SK-N-SH treated with all-trans-retinoic acid at 6 μM for 48 hours (cell line): Measurements from ENCODE around the gene SELENOM.

Experiments used
- ARNTL ChIP-seq: fragments of 450-650 bp; formaldehyde crosslinking; IDR thresholded peaks from 2 replicates; pipeline ENCODE4 v1.5.0; 2020; ENCODE audit warnings: low read depth, mild to moderate bottlenecking, moderate library complexity, borderline replicate concordance
- BACH2 ChIP-seq: fragments of 250-450 bp; sonication (Bioruptor Pico); IDR thresholded peaks from 2 replicates; pipeline ENCODE4 v1.9.0; 2021; ENCODE audit warnings: mild to moderate bottlenecking, borderline replicate concordance
- PPARA ChIP-seq: fragments of 250-450 bp; sonication (Bioruptor Pico); IDR thresholded peaks from 2 replicates; pipeline ENCODE4 v1.5.0; 2020; ENCODE audit warnings: mild to moderate bottlenecking, borderline replicate concordance
- RARB ChIP-seq: fragments of 250-450 bp; sonication (Bioruptor Pico); IDR thresholded peaks from 2 replicates; pipeline ENCODE4 v1.8.0; 2021; ENCODE audit warnings: mild to moderate bottlenecking, moderate library complexity
- TOX ChIP-seq: fragments of 250-450 bp; sonication (Bioruptor Pico); IDR thresholded peaks from 2 replicates; pipeline ENCODE4 v1.8.0; 2021; ENCODE audit warnings: mild to moderate bottlenecking, moderate library complexity, borderline replicate concordance
- ZFP3 ChIP-seq: fragments of 250-450 bp; sonication (Bioruptor Pico); IDR thresholded peaks from 2 replicates; pipeline ENCODE4 v1.5.0; 2020; ENCODE audit warnings: mild to moderate bottlenecking, moderate library complexity
- ZNF8 ChIP-seq: fragments of 450-650 bp; formaldehyde crosslinking; IDR thresholded peaks from 2 replicates; pipeline ENCODE4 v1.5.0; 2020; ENCODE audit warnings: mild to moderate bottlenecking, moderate library complexity
- TF ChIP-seq, protein P1 (sequence below): fragments of 250-450 bp; sonication (Bioruptor Pico); IDR thresholded peaks from 2 replicates; pipeline ENCODE4 v1.8.0; 2020; ENCODE audit warnings: mild to moderate bottlenecking, moderate library complexity, borderline replicate concordance
- TF ChIP-seq, protein P2 (sequence below): fragments of 250-450 bp; sonication (Bioruptor Pico); IDR thresholded peaks from 2 replicates; pipeline ENCODE4 v1.5.1; 2020; ENCODE audit warnings: low read depth, mild to moderate bottlenecking, moderate library complexity

DNA sequence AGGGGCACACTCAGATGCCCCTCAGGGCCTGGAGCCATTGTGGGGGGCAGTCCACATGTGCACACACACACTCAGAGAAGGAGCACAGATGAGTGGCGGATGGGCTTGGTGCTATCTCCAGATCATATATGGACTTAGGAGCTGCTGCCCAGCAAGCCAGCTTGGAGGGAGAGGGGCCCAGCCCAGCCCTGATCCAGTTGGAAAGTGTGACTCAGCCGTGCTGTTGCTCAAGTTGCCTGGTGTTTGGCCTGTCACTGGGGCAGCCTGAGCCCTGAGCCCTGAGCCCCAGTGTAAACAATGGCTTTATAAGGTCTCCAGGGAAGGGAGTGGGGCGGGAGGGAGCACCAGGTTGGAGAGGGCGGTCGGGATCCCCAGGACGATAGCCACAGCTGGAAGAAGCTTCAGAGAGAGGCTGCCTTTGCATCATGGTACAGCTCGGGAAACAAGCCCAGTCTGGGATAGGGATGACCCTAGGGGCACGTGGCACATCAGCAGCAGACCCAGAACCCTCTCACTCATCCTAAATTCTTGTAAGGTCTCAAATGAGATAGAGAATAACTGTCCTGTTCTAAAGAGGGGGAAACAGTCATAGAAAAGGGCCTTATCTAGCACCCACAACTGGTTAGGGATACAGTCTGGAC lies 4.8 kb downstream of the SELENOM start:
- TF ChIP-seq ZNF8 (CRISPR knock-in tag), result no peak
- TF ChIP-seq, protein P1, sequence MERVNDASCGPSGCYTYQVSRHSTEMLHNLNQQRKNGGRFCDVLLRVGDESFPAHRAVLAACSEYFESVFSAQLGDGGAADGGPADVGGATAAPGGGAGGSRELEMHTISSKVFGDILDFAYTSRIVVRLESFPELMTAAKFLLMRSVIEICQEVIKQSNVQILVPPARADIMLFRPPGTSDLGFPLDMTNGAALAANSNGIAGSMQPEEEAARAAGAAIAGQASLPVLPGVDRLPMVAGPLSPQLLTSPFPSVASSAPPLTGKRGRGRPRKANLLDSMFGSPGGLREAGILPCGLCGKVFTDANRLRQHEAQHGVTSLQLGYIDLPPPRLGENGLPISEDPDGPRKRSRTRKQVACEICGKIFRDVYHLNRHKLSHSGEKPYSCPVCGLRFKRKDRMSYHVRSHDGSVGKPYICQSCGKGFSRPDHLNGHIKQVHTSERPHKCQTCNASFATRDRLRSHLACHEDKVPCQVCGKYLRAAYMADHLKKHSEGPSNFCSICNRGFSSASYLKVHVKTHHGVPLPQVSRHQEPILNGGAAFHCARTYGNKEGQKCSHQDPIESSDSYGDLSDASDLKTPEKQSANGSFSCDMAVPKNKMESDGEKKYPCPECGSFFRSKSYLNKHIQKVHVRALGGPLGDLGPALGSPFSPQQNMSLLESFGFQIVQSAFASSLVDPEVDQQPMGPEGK (CRISPR knock-in tag), result no peak
- TF ChIP-seq, protein P2, sequence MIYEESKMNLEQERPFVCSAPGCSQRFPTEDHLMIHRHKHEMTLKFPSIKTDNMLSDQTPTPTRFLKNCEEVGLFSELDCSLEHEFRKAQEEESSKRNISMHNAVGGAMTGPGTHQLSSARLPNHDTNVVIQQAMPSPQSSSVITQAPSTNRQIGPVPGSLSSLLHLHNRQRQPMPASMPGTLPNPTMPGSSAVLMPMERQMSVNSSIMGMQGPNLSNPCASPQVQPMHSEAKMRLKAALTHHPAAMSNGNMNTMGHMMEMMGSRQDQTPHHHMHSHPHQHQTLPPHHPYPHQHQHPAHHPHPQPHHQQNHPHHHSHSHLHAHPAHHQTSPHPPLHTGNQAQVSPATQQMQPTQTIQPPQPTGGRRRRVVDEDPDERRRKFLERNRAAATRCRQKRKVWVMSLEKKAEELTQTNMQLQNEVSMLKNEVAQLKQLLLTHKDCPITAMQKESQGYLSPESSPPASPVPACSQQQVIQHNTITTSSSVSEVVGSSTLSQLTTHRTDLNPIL (CRISPR knock-in tag), result no peak
- no peak for TF ChIP-seq ZFP3 (CRISPR knock-in tag)
- TF ChIP-seq PPARA (CRISPR knock-in tag), result no peak
- no peak for TF ChIP-seq BACH2
- no peak for TF ChIP-seq RARB
- TF ChIP-seq ARNTL (CRISPR knock-in tag), result no peak
- TF ChIP-seq TOX (CRISPR knock-in tag), result no peak
